Endometrium (tissue), 2 donors: ENCODE data around the gene CRACR2A.

Source experiments
- FAIRE-seq: peaks from 2 replicates; lab custom pipeline; 2012; peaks lifted over from hg19 to GRCh38; lab: Jason Lieb, UNC
- donor health status: control.
- donor health status: control.

The CRACR2A gene, protein sequence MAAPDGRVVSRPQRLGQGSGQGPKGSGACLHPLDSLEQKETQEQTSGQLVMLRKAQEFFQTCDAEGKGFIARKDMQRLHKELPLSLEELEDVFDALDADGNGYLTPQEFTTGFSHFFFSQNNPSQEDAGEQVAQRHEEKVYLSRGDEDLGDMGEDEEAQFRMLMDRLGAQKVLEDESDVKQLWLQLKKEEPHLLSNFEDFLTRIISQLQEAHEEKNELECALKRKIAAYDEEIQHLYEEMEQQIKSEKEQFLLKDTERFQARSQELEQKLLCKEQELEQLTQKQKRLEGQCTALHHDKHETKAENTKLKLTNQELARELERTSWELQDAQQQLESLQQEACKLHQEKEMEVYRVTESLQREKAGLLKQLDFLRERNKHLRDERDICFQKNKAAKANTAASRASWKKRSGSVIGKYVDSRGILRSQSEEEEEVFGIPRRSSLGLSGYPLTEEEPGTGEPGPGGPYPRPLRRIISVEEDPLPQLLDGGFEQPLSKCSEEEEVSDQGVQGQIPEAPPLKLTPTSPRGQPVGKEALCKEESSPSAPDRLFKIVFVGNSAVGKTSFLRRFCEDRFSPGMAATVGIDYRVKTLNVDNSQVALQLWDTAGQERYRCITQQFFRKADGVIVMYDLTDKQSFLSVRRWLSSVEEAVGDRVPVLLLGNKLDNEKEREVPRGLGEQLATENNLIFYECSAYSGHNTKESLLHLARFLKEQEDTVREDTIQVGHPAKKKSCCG

DNA sequence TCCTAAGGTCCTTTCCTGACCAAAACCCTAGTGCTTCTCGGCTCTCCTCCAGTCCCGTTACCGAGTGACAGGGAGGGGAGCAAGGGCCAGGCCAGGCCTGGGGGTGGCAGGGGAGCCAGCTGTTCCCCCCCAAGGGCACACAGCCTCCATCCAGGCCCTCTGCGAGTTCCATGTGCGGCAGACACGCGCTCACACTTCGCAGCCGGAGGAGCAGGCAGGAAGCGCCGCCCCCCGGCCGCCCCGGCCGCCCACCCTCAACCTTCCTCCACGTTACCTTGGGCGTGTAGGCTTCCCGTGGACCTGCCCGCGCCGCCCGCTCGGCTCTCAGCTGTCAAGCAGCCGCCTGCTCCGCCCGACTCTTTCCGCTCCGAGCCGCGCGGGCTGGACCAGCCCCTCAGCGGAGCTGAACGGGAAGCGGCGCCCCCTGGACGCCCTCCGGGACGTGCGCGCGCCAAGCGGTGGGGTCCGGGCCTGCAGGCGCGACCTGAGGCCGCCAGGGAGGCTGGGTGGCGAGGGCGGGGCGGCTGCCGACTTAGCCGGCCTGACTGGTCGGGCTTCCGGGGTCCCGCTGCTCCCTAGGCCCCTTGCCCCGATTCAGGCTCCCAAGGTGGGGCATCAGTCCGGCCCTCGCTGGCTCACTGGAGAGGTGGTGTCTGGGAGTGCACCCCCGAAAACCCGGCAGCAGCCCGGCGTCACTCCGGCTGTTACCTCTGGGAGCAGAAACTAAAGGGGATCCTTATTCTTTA lies at the start of gene CRACR2A:
TSS of gene CRACR2A (minus strand) at position 369 of the 746 bp plus-strand sequence. CDS start 56,110 bp downstream, outside the sequence.
- no peak for FAIRE-seq

- FAIRE-seq: no peak
Observed at GRCh38 chr12:3797531-3798048, 44.7 kb upstream of the CRACR2A start.

GRCh38 chr12:3795492-3796133 lies 42.7 kb upstream of the CRACR2A start:
- FAIRE-seq: no peak

DNA sequence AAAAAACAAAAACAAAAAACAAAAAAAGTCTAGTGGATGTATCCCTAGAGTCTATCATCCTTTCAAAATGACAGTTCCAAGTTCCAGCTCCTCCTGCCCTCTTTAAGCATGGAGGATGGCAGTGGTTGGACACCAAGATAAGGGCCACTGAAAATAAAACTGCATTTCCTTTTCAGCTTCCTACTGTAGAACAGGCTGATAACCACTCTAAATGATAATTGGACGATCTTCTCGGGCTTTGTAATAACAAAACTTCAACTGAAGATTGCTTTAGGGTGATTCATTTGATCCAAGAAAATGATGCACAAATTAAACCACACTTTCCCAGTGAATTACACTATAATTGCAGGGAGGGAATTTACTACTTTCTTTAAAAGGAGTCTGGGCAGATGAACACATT lies 42.2 kb upstream of the CRACR2A start:
- no peak for FAIRE-seq

DNA sequence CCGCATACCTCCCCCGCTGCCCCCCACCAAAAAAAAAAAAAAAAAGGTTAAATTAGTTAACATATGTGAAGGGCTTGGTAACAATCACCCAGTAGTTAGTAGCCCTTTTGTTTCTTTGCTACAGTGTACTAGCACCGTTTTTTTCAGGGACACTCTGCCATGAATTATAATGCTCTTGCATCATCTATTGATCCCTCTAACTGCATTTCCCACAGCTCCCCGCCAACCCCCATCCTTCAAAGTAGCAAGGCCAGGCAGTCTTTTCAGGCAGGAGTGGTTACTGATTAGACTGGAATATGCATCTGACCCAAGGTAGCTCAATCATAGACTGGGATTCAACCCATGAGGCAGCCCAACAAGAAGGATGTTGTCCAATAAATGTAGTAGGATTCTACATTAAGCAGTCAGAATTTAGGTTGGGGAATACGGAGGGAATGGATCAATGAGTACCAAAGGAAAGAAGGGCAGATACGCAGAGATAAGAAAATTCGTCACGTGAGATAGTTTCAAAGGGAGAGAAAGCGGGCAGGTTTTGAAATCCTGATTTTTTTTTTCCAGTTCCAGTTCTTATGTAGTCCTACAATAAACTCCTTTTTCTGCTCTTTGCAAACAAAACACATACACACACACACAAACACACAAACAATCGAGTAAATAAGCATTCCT lies 39.8 kb upstream of the CRACR2A start:
- FAIRE-seq: no peak

DNA sequence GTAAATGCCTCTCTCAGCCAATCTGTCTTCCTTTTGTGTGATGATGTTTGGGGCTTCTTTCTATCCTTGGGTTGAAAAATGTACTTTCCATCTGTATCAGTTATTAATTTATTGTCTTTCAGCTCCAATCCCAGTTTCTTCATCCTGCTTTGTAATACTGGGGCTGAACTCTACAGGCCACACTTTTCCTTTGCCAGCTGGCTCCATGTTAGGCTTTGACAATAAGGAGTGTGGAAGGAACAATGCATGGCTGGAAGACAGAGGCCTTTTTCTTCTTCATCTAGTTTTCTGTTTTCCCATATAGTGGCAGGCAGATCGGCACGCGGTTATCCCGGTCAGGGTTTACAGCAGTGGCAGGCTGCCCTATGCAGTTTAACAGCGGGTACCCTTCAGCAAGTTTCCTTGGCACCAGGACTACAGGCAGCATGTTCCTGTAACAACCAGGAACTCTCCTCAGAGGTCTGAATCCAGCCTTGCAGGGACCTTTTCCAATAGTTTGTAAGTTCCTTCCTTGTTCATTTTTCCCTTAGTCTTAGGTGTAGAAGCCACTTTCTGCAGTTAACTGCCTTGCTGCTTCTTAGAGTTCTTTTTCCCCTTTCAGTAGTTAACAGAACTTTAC lies 38.5 kb upstream of the CRACR2A start:
- FAIRE-seq: no peak

GRCh38 chr12:3790642-3791041 lies 37.7 kb upstream of the CRACR2A start:
- no peak for FAIRE-seq

DNA sequence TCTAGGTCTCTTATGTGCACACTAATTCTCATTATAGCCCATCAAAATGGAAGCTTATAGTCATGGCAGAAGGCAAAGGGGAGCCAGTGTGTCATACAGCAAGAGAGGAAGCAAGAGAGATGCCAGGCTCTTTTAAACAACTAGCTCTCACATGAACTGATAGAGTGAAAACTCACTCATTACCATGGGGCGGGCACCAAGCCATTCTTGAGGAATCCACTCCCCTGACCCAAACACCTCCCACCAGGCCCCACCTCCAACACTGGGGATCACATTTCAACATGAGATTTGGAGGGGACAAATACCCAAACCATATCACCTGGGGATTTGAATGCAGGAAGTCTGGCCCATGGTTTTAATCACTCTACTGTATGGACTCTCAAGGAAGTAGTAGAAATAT lies 36.9 kb upstream of the CRACR2A start:
- no peak for FAIRE-seq

DNA sequence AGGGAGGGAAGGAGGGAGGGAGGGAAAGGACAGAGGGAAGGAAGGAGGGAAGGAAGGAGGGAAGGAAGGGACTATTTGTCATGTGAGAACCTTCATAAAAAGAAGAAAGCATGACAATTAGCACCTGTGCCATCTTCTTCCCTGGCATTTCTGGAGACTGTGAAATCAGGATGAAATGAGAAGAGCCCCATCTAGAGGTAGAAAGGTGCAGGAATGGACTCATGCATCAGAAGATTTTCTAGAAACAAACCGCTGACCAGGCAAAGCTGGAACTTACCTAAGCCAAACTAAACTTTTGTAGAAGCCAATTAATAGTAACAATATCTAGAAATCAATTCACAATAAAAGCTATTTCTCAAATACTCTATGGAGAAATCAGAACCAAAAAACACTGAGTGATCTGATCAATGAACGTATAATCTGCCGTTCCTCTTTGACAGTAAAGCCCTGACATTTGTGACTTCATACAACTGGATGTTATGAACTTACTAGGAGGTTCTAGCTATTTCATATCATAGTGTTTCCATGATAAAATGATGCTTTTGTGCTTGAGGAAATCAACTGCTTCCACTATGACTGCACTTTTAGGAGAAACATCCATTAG lies 24.4 kb upstream of the CRACR2A start:
- no peak for FAIRE-seq

GRCh38 chr12:3775385-3776035 lies 22.6 kb upstream of the CRACR2A start:
- no peak for FAIRE-seq

DNA sequence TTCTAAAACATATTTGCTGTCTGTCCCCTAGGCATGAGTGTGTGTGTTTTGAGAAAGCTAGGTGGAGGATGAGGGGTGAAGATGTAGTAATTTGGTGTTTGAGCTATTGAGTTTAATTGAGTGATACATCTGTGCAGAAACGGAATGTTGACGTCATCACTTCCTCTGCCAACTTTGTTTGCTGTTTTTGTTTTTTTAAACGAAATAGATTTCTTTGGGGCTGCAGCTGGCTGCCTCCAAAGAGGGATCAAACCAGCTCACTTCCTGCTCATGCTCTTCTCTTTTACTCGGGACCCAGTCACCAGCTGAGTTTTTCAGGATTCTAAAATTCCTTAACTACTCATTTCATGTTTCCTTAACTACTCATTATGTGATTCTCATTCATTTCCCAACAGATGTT lies 19.5 kb upstream of the CRACR2A start:
- FAIRE-seq: no peak

DNA sequence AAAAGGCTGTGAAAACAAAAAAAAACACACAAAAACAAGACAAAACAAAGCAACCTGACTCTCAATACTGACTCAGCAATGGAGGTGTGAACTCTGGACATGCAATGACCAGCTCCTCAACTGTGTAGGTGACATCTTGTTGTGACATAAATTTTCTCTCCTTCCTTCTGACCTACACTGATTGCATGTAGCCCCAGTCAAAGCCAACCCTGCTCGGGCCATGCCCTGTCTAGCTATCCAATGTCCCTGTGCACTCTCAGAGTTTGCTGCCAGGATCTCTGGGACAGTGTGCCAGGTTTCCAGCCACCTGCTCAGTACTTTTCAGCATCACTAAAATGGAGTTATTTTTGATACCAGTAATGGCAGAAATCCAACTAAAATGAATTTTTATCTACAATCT lies 18.9 kb upstream of the CRACR2A start:
- FAIRE-seq: no peak

DNA sequence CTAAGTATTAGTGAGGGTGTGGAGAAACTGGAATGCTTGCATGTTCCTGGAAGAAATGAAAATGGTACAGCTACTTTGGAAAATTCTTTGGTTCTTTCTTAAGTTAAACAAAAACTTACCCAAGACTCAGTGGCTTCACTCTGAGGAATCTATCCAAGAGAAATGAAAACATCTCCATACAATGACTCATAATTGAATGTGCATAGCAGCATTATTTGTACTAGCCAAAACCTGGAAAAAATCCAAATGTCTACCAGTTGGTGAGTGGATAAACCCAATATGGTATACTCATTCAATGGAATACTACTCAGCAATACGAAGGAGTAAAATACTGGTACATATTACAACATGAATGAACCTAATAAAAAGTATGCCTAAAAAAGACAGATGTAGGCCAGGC lies 18.0 kb upstream of the CRACR2A start:
- FAIRE-seq: no peak

DNA sequence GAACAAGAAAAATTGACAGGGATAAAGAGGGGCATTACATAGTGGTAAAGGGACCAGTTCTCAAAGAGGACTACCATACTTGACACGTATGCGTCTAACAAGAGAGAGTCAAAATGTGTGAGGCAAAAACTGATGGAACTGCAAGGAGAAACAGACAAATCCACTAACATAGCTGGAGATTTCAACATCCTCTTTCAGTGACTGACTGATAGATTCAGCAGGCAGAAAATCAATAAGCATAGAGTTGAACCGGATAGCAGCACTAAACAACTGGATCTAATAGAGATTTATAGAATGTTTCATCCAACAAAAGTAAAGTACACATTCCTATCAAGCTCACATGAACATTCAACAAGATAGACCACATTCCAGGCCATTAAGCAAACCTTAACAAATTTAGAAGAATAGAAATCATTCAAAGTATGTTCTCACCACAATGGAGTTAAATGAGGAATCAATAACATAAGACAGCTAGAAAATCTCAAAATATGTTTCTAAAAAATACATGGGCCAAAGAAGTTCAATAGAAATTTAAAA lies 16.1 kb upstream of the CRACR2A start:
- no peak for FAIRE-seq

DNA sequence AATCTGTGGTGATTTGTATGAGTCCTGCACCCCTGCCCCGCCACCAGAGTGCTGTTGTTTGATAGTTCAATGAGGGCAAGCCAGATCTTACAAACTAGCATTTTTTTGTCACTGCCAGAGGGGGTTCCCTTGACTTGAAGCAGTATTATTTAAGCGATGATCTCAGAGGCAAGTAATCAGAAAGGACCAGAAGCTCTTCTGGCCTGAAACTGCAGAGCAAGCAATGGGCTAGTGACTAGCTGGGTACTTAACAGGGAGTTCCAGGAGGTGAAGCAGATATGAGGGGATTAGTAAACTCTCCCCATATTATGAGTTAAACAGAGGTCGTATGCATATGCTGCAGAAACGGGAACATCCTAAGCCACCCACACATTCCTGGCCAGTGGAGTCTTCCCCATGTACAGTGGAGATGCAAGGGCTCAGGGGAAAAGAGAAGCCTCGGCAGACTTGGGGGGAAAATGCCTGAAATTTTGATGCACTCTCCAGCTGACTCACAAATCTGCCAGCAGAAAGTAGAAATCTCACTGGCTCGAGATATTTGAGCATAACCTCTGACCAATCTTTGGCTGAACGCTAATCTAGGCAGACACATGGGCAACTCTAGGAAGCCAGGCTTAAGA lies 8.3 kb upstream of the CRACR2A start:
- FAIRE-seq: no peak

DNA sequence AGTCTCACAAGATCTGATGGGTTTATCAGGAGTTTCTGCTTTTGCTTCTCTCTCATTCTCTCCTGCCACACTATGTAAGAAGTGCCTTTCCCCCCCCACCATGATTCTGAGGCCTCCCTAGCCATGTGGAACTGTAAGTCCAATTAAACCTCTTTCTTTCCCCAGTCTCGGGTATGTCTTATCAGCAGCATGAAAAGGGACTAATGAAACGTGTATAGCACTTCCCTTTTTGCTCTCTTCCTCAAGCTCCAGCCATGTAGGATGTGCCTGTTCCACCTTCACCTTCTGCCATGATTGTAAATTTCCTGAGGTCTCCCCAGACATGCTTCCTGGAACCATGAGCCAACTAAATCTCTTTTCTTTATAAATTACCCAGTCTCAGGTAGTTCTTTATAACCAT lies 7.0 kb upstream of the CRACR2A start:
- FAIRE-seq: no peak

GRCh38 chr12:3757261-3757660 lies 4.4 kb upstream of the CRACR2A start:
- FAIRE-seq: no peak

- no peak for FAIRE-seq
Observed at GRCh38 chr12:3755898-3756297, 3.0 kb upstream of the CRACR2A start.

DNA sequence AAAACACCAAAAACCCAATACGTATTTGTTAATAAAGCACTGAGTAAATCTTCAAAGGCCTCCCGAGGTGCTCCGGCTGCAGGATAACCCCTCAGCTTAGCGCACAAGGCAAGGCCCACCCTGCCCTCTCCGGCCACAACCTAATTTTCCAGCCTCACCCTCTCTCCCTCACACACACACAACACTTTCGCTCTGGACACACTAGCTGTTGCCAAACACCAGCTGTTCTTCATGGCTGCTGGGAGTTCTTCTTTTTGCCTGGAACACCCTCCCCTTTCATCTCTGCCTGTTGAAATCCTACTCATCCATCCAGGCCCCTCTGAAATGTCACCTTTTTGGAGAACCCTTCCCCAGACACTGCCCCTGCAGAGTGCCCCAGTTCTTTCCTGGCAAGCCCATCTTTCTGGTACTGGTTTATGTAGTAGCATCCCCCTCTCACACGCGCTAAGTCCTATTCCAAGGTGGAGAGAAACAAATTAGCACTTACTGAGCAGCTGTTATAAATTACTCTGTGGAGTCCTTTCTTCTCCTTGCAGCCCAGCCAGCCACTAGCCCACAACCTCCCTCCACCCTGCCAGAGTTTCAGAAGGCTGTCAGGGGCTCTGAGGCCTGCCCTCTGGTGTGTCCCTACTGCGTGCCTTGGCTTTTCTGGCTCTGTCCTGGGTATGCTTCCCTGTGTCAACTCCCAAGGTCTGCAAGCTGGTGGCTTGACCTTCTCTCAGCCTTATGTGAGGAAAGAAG lies 805 bp upstream of the CRACR2A start:
- no peak for FAIRE-seq
